Gastrocnemius medialis (tissue), 4 donors: ENCODE measurements around the gene MOB3B. TPM values are rescaled to one million over a fixed set of nuclear protein-coding genes. Genes with fewer than 3 reads are reported as not detected.

Experiments used
- ATAC-seq, 2 donors: fragments of 150-250 bp; one replicate each; pipeline ENCODE4 v1.9.1; 2016
- DNase-seq, 2 donors: peaks; one replicate each; pipeline ENCODE4 v3.0.0-alpha.2; 2019
- H3K27ac ChIP-seq, 4 donors: fragments of 200-600 bp; sonication (generic); 1 replicate in 1 of 4; 2 replicates in 3 of 4; pipeline ENCODE4 v1.5.1; 2016 to 2018; ENCODE audit warnings: mild to moderate bottlenecking in 2 of 4, moderate library complexity in 1 of 4
- H3K27me3 ChIP-seq, 3 donors: fragments of 200-600 bp; sonication (generic) in 2 of 3; 1 replicate in 1 of 3; 2 replicates in 2 of 3; pipeline versions ENCODE4 v1.5.1 to v1.6.0; 2016 to 2019; ENCODE audit warnings: mild to moderate bottlenecking in 1 of 3, moderate library complexity in 1 of 3
- H3K36me3 ChIP-seq, 2 donors: fragments of 200-600 bp; sonication (generic) in 1 of 2; one replicate each; pipeline ENCODE4 v1.5.1; 2017 to 2018
- H3K4me1 ChIP-seq, 2 donors: fragments of 200-600 bp; sonication (generic) in 1 of 2; one replicate each; pipeline ENCODE4 v1.5.1; 2016 to 2017; ENCODE audit warnings: mild to moderate bottlenecking in 2 of 2
- H3K4me3 ChIP-seq, 4 donors: fragments of 200-600 bp; sonication (generic) in 3 of 4; 1 replicate in 1 of 4; 2 replicates in 3 of 4; pipeline ENCODE4 v1.5.1; 2016 to 2019; ENCODE audit warnings: mild to moderate bottlenecking in 2 of 4
- H3K9me3 ChIP-seq, 3 donors: fragments of 200-600 bp; sonication (generic) in 2 of 3; 1 replicate in 1 of 3; 2 replicates in 2 of 3; pipeline ENCODE4 v1.5.1; 2016 to 2019
- CTCF ChIP-seq, 5 experiments: fragments of 450-650 bp in 3 of 5; fragments of 200-600 bp in 2 of 5; sonication (generic) in 2 of 5; IDR thresholded peaks in 4 of 5; conservative IDR thresholded peaks in 1 of 5; 1 replicate in 4 of 5; 2 replicates in 1 of 5; pipeline ENCODE4 v1.5.1; 2016 to 2019; ENCODE audit warnings: antibody characterized with exemption in 5 of 5, mild to moderate bottlenecking in 3 of 5, moderate library complexity in 3 of 5
- POLR2A ChIP-seq, 2 donors: fragments of 450-650 bp; IDR thresholded peaks; one replicate each; pipeline ENCODE4 v1.6.1; 2017; ENCODE audit warnings: antibody characterized with exemption in 2 of 2, mild to moderate bottlenecking in 2 of 2, moderate library complexity in 2 of 2
- in situ Hi-C, 4 donors: fragments of 200-750 bp; cut with MboI; loops; one replicate each; pipeline versions ENCODE4 v1.15.0 to v1.8.0; 2017; ENCODE audit warnings: low sequenced_read_pairs in 4 of 4
- intact Hi-C: fragments of 100-400 bp; cut with DNase I; formaldehyde crosslinking; loops from one replicate; pipeline ENCODE4 v1.15.1; 2023; ENCODE audit warnings: low total_unique reads
- total RNA-seq, 4 donors: library from RNA; depleted of rRNA; stranded (reverse); fragments of >200 nt; gene quantifications; one replicate each; pipeline versions ENCODE4 v1.1.0 to v1.2.3, GENCODE V29; 2016

MOB3B gene
- total RNA-seq, 4 donors from 2014 or later: 3.4 to 16.3 (median 12.7) TPM

GRCh38 chr9:27353166-27353473 lies 176.5 kb downstream of the MOB3B start:
- in situ Hi-C loops (no loop called here), intact Hi-C loops (no loop called here)
- ATAC-seq (no peak), DNase-seq (no peak)
- Histone ChIP-seq H3K9me3 (no peaks in the 10 kb centered on the region), H3K4me1 (peaks cover 25 to 40% of the 10 kb centered on the region in 2 donors), H3K27ac (peak overlapping the region in 1 of 4 donors; percentile 81), H3K36me3 (no peaks in the 10 kb centered on the region), H3K27me3 (no peaks in the 10 kb centered on the region), H3K4me3 (no peak overlapping the region)
- no peak for TF ChIP-seq CTCF (IDR thresholded peaks at IDR 0.05 in 4 of 5, conservative IDR thresholded peaks at IDR 0.05 in 1 of 5)
- TF ChIP-seq POLR2A (IDR thresholded peaks at IDR 0.05): no peak

GRCh38 chr9:27352457-27353165 lies 177.0 kb downstream of the MOB3B start:
- Histone ChIP-seq H3K27me3 (no peaks in the 10 kb centered on the region), H3K4me3 (no peak overlapping the region), H3K4me1 (peaks cover 25 to 34% of the 10 kb centered on the region in 2 donors), H3K27ac (peak overlapping the region in 1 of 4 donors; percentile 81), H3K36me3 (no peaks in the 10 kb centered on the region), H3K9me3 (no peaks in the 10 kb centered on the region)
- intact Hi-C loops: no loop called here
- in situ Hi-C loops: no loop called here
- no peak for ATAC-seq
- DNase-seq: no peak
- TF ChIP-seq POLR2A (IDR thresholded peaks at IDR 0.05) (no peak), CTCF (IDR thresholded peaks at IDR 0.05 in 4 of 5, conservative IDR thresholded peaks at IDR 0.05 in 1 of 5) (no peak)

GRCh38 chr9:27351438-27351837 lies 178.2 kb downstream of the MOB3B start:
- peak overlapping the region; percentile 6 to 81 (median 46) for H3K27ac ChIP-seq
- H3K4me3 ChIP-seq: no peak overlapping the region
- H3K27me3 ChIP-seq: no peaks in the 10 kb centered on the region
- no peak for TF ChIP-seq CTCF (IDR thresholded peaks at IDR 0.05 in 4 of 5, conservative IDR thresholded peaks at IDR 0.05 in 1 of 5)
- no peak for TF ChIP-seq POLR2A (IDR thresholded peaks at IDR 0.05)
- ATAC-seq (peak; percentile 54 to 76), DNase-seq (peak; percentile 31 to 44)
- no peaks in the 10 kb centered on the region for H3K9me3 ChIP-seq
- H3K4me1 ChIP-seq: peaks cover 25 to 29% of the 10 kb centered on the region in 2 donors
- in situ Hi-C loops (no loop called here), intact Hi-C loops (loop anchor here (2.0 kb wide), 1 partner anchor 15 kb away; no protein-coding TSS in a partner anchor)
- no peaks in the 10 kb centered on the region for H3K36me3 ChIP-seq

- ATAC-seq (peak in 1 of 2 donors; percentile 65), DNase-seq (no peak)
- intact Hi-C loops (loop anchor here (2.0 kb wide), 1 partner anchor 14 kb away; no protein-coding TSS in a partner anchor), in situ Hi-C loops (no loop called here)
- TF ChIP-seq POLR2A (IDR thresholded peaks at IDR 0.05): no peak
- no peak for TF ChIP-seq CTCF (IDR thresholded peaks at IDR 0.05 in 4 of 5, conservative IDR thresholded peaks at IDR 0.05 in 1 of 5)
- H3K4me3 ChIP-seq: no peak overlapping the region
- H3K4me1 ChIP-seq: peaks cover 25 to 29% of the 10 kb centered on the region in 2 donors
- H3K36me3 ChIP-seq: no peaks in the 10 kb centered on the region
- H3K9me3 ChIP-seq: no peaks in the 10 kb centered on the region
- peak overlapping the region; percentile 16 to 81 (median 40) for H3K27ac ChIP-seq
- H3K27me3 ChIP-seq: no peaks in the 10 kb centered on the region
Measured at GRCh38 chr9:27350382-27350976, 179.1 kb downstream of the MOB3B start.
